Panc1 (cell line): ENCODE data around the gene ATM. TPM values are rescaled to one million over a fixed set of nuclear protein-coding genes. Genes with fewer than 3 reads are reported as not detected.

ENCODE experiments used
- ATAC-seq: fragments of 200-7000 bp; cut with Tn5 transposase; 2 replicates; pipeline ENCODE4 v1.9.1; 2020; ENCODE audit warnings: mild to moderate bottlenecking, moderate library complexity
- BruUV-seq: library from RNA; stranded (reverse); fragments of 400-500 nt; replicated peaks from 2 replicates; lab custom pipeline; 2021; lab: Mats Ljungman, UMichigan
- CTCF ChIA-PET: fragments of 300-600 bp; sonication (Branson Sonifier 250); formaldehyde crosslinking; loops from one replicate; lab custom pipeline; 2022; ENCODE audit warnings: antibody characterized with exemption; lab: Charles Lee
- POLR2A ChIA-PET: fragments of 300-600 bp; sonication (Branson Sonifier 250); formaldehyde crosslinking; loops from one replicate; lab custom pipeline; 2022; ENCODE audit warnings: antibody characterized with exemption; lab: Charles Lee
- DNase-seq: peaks from one replicate; pipeline ENCODE4 v3.0.0-alpha.2; 2010; ENCODE audit warnings: low read depth, low spot score
- H3K27ac ChIP-seq: 2 replicates; pipeline ENCODE4 v1.5.1; 2011; ENCODE audit warnings: mild to moderate bottlenecking, low read length, inconsistent platforms
- H3K27me3 ChIP-seq: fragments of 200-500 bp; sonication (Bioruptor generic); 2 replicates; pipeline ENCODE4 v1.6.0; 2014; ENCODE audit warnings: low read length, inconsistent platforms; ENCODE audit not compliant: control insufficient read depth, insufficient read depth
- H3K36me3 ChIP-seq: fragments of 200-500 bp; sonication (Bioruptor generic); 2 replicates; pipeline ENCODE4 v1.5.1; 2014; ENCODE audit warnings: inconsistent platforms, mild to moderate bottlenecking, low read length, moderate library complexity; ENCODE audit not compliant: control insufficient read depth, insufficient read depth
- H3K4me1 ChIP-seq: 2 replicates; pipeline ENCODE4 v1.5.1; 2011; ENCODE audit warnings: inconsistent platforms, mild to moderate bottlenecking, low read length, moderate library complexity; ENCODE audit not compliant: control insufficient read depth, insufficient read depth
- H3K4me3 ChIP-seq, 2 experiments: 2 replicates each; pipeline ENCODE4 v1.5.1; 2011 to 2012; ENCODE audit warnings: low read depth in 2 of 2, low read length in 2 of 2, mild to moderate bottlenecking in 2 of 2, inconsistent platforms in 1 of 2, moderate library complexity in 1 of 2
- H3K9me3 ChIP-seq: fragments of 200-500 bp; sonication (Bioruptor generic); 2 replicates; pipeline ENCODE4 v1.5.1; 2014; ENCODE audit warnings: low read depth, mild to moderate bottlenecking, inconsistent platforms, low read length, moderate library complexity; ENCODE audit not compliant: control insufficient read depth, insufficient read depth
- CTCF ChIP-seq: fragments of 450-650 bp; IDR thresholded peaks from 2 replicates; pipeline ENCODE4 v1.5.1; 2017; ENCODE audit warnings: mild to moderate bottlenecking
- POLR2AphosphoS5 ChIP-seq: IDR thresholded peaks from 2 replicates; pipeline ENCODE4 v1.6.1; 2012; ENCODE audit warnings: mild to moderate bottlenecking, low read depth, low read length, moderate library complexity
- REST ChIP-seq, 2 experiments: IDR thresholded peaks; 2 replicates each; pipeline ENCODE4 v1.6.1; 2011 to 2012; ENCODE audit warnings: low read depth in 2 of 2, control low read depth in 1 of 2, low read length in 1 of 2, mild to moderate bottlenecking in 1 of 2, moderate library complexity in 1 of 2; ENCODE audit not compliant: insufficient read depth in 1 of 2
- SIN3A ChIP-seq: IDR thresholded peaks from 2 replicates; pipeline ENCODE4 v1.6.1; 2012; ENCODE audit warnings: low read depth, mild to moderate bottlenecking, low read length, moderate library complexity, borderline replicate concordance; ENCODE audit not compliant: insufficient read depth
- TCF7L2 ChIP-seq: IDR thresholded peaks from 2 replicates; pipeline ENCODE4 v1.6.1; 2011; ENCODE audit warnings: mild to moderate bottlenecking, low read depth, low read length, inconsistent platforms
- in situ Hi-C: cut with HindIII; loops from 2 replicates; pipeline ENCODE4 v1.10.0; 2016; ENCODE audit warnings: low sequenced_read_pairs, low pct_unique_long_range_greater_than_20kb
- intact Hi-C: fragments of 100-400 bp; cut with micrococcal nuclease; formaldehyde crosslinking; loops from one replicate; pipeline ENCODE4 v1.10.0; 2022; ENCODE audit not compliant: unreplicated experiment
- total RNA-seq: library from RNA; stranded (reverse); gene quantifications from one replicate; pipeline ENCODE4 v1.2.1, GENCODE V29; 2021; ENCODE audit not compliant: unreplicated experiment

Gene ATM
- total RNA-seq, 1 experiment from 2014 or later, result 95.6 TPM

GRCh38 chr11:108233277-108233945 lies 10.5 kb downstream of the ATM start:
- intact Hi-C loops, result no loop called here
- H3K27ac ChIP-seq, result no peak overlapping the region
- no peak for TF ChIP-seq REST (IDR thresholded peaks at IDR 0.05; ENCODE audit: insufficient read depth in 1 of 2, low read depth in 2 of 2, low read length in 1 of 2)
- TF ChIP-seq TCF7L2, result no peak
- no peak for TF ChIP-seq CTCF
- TF ChIP-seq SIN3A, result no peak
- in situ Hi-C loops, result no loop called here
- BruUV-seq, result no TSS peak
- peaks cover 19% of the 10 kb centered on the region for H3K36me3 ChIP-seq
- no peaks in the 10 kb centered on the region for H3K9me3 ChIP-seq
- ATAC-seq (no peak; the same call in 1 of the 2 replicates), DNase-seq (no peak)
- no peak overlapping the region for H3K4me3 ChIP-seq
- H3K4me1 ChIP-seq, result no peaks in the 10 kb centered on the region
- POLR2A ChIA-PET, result interaction anchor here (0.6 kb wide), 1 partner anchor 118 kb away, joined by 7 read pairs; no protein-coding TSS in a partner anchor
- CTCF ChIA-PET, result interaction anchor here (0.5 kb wide), 1 partner anchor 99 kb away, joined by 4 read pairs; no protein-coding TSS in a partner anchor
- no peaks in the 10 kb centered on the region for H3K27me3 ChIP-seq

- Histone ChIP-seq H3K4me3 (no peak overlapping the region), H3K4me1 (no peaks in the 10 kb centered on the region), H3K27ac (no peak overlapping the region), H3K36me3 (peaks cover 14% of the 10 kb centered on the region), H3K27me3 (no peaks in the 10 kb centered on the region), H3K9me3 (no peaks in the 10 kb centered on the region)
- DNase-seq (no peak), ATAC-seq (no peak)
- TF ChIP-seq TCF7L2 (no peak), POLR2AphosphoS5 (no peak), SIN3A (no peak), CTCF (no peak), REST (IDR thresholded peaks at IDR 0.05; ENCODE audit: insufficient read depth in 1 of 2, low read depth in 2 of 2, low read length in 1 of 2) (no peak)
- POLR2A ChIA-PET, result interaction anchor here (0.7 kb wide), 1 partner anchor 18 kb away, joined by 3 read pairs; no protein-coding TSS in a partner anchor
- CTCF ChIA-PET, result no interaction called here
- no TSS peak for BruUV-seq
- in situ Hi-C loops, result no loop called here
- intact Hi-C loops, result no loop called here
Observed at GRCh38 chr11:108235192-108235591, 12.3 kb downstream of the ATM start.
